Progenitor cell of endocrine pancreas (in vitro differentiated cells): ENCODE results near the gene MYO9B. TPM values are rescaled to one million over a fixed set of nuclear protein-coding genes. Genes with fewer than 3 reads are reported as not detected.
A peak's percentile ranks its signal among the peaks of the same experiment; 100 is the strongest.
"Not testable (repeated sequence)": the region's sequence is repeated elsewhere in the genome, so short reads cannot be mapped to it uniquely, and the experiment has no call there.

Source experiments
- DNase-seq: peaks from one replicate; pipeline ENCODE4 v3.0.0; 2021; ENCODE audit warnings: low spot score; ENCODE audit not compliant: unreplicated experiment
- H3K27ac Mint-ChIP-seq: 2 replicates; pipeline ENCODE4 v1.8.0; 2021; ENCODE audit warnings: mild to moderate bottlenecking, moderate library complexity, mixed read lengths
- H3K27me3 Mint-ChIP-seq: 2 replicates; pipeline ENCODE4 v1.8.0; 2021; ENCODE audit warnings: mixed read lengths
- H3K36me3 Mint-ChIP-seq: 2 replicates; pipeline ENCODE4 v1.8.0; 2022; ENCODE audit warnings: mixed read lengths; ENCODE audit not compliant: insufficient read depth
- H3K4me1 Mint-ChIP-seq: 2 replicates; pipeline ENCODE4 v1.8.0; 2021; ENCODE audit warnings: low read depth, mixed read lengths
- H3K4me3 Mint-ChIP-seq: 2 replicates; pipeline ENCODE4 v1.8.0; 2021; ENCODE audit warnings: low read depth, mild to moderate bottlenecking, moderate library complexity, mixed read lengths
- H3K9me3 Mint-ChIP-seq: 2 replicates; pipeline ENCODE4 v1.8.0; 2021; ENCODE audit warnings: low read depth, mixed read lengths
- total RNA-seq: library from RNA; stranded (reverse); gene quantifications from 2 replicates; pipeline ENCODE4 v1.2.1, GENCODE V29; 2021
- TF ChIP-seq, protein P1 (sequence below): fragments of 200-600 bp; sonication (generic); IDR thresholded peaks from one replicate; pipeline ENCODE4 v1.5.0; 2021; ENCODE audit warnings: antibody characterized with exemption, mild to moderate bottlenecking; ENCODE audit not compliant: unreplicated experiment

MYO9B gene
- total RNA-seq, 1 donor from 2014 or later: 79.7 TPM

DNA sequence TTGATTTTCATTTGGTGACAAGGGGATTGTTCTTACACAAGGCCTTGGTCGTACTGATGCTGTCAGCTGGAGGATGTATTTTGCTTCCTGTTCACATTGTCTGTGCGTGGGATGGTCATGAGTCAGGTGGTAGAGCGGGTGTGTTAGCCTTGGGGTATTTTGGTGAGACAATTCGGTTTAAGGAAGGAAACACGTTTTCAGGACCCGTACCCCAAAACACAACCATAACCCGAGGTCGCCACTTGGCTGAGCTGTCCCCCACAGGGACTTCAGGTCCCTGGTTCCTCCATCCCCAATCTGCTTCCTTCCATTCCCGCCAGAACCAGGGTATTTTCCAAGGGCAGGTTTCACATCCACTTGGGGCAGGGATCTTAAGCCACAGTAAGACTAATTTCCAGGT is 15.0 kb downstream of the MYO9B start:
- Mint-ChIP-seq H3K27me3 (no peaks in the 10 kb centered on the region), H3K4me1 (peaks cover 2% of the 10 kb centered on the region), H3K36me3 (peaks cover 9% of the 10 kb centered on the region), H3K4me3 (no peak overlapping the region), H3K27ac (no peak overlapping the region), H3K9me3 (peaks cover 2% of the 10 kb centered on the region)
- no peak for DNase-seq
- TF ChIP-seq, protein P1, sequence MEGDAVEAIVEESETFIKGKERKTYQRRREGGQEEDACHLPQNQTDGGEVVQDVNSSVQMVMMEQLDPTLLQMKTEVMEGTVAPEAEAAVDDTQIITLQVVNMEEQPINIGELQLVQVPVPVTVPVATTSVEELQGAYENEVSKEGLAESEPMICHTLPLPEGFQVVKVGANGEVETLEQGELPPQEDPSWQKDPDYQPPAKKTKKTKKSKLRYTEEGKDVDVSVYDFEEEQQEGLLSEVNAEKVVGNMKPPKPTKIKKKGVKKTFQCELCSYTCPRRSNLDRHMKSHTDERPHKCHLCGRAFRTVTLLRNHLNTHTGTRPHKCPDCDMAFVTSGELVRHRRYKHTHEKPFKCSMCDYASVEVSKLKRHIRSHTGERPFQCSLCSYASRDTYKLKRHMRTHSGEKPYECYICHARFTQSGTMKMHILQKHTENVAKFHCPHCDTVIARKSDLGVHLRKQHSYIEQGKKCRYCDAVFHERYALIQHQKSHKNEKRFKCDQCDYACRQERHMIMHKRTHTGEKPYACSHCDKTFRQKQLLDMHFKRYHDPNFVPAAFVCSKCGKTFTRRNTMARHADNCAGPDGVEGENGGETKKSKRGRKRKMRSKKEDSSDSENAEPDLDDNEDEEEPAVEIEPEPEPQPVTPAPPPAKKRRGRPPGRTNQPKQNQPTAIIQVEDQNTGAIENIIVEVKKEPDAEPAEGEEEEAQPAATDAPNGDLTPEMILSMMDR: no peak

DNA sequence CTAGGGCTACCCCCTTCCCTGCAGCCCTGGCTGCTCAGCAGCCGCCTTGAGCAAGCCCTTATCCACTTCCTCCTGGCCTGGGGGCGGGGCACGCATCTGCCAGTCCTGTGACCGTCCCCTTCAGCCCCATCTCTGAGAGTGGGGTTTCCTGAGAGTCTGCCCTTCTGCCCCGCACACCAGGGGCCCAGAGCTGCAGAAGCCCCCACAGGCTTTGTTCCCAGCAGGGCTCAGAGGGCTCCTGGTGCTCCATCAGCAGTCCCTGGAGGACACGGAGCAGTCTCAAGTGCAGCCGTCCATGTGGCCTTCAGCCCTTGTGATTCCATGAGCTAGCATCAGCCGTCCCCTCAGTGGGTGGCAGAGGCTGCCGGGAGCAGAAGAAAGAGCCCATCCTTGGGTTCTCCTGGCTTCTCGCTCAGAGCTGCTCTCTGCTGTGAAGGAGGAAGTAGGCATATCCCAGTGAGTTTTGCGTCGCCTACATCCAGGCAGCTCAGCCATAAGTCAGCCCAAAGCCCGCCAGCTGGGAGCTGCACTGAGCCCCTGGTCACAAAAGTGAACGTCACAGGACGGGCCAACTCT is 16.3 kb downstream of the MYO9B start:
- H3K27me3 Mint-ChIP-seq: no peaks in the 10 kb centered on the region
- peaks cover 2% of the 10 kb centered on the region for H3K4me1 Mint-ChIP-seq
- no peak overlapping the region for H3K4me3 Mint-ChIP-seq
- TF ChIP-seq, protein P1: no peak
- H3K9me3 Mint-ChIP-seq: peaks cover 2% of the 10 kb centered on the region
- no peak overlapping the region for H3K27ac Mint-ChIP-seq
- DNase-seq: no peak
- H3K36me3 Mint-ChIP-seq: peaks cover 9% of the 10 kb centered on the region

DNA sequence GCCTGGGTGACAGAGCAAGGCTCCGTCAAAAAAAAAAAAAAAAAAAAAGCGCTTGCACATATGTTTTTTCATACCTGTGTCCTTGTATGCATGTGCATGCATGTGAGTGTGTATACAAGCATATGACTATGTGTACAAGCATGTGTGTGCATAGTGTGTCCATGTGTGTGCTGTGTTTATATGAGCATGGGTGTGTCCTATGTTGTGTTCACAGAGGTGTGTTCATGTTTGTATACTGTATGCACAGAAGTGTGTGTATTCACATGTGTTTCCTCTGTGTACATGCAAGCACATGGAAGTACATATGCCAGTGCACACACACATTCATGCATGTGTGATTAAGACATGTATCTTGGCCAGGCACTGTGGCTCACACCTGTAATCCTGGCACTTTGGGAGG is 17.1 kb downstream of the MYO9B start:
- TF ChIP-seq, protein P1: no peak
- Mint-ChIP-seq H3K4me1 (peaks cover 5% of the 10 kb centered on the region), H3K27ac (no peak overlapping the region), H3K4me3 (no peak overlapping the region), H3K9me3 (peaks cover 2% of the 10 kb centered on the region), H3K36me3 (peaks cover 9% of the 10 kb centered on the region), H3K27me3 (no peaks in the 10 kb centered on the region)
- no peak for DNase-seq

DNA sequence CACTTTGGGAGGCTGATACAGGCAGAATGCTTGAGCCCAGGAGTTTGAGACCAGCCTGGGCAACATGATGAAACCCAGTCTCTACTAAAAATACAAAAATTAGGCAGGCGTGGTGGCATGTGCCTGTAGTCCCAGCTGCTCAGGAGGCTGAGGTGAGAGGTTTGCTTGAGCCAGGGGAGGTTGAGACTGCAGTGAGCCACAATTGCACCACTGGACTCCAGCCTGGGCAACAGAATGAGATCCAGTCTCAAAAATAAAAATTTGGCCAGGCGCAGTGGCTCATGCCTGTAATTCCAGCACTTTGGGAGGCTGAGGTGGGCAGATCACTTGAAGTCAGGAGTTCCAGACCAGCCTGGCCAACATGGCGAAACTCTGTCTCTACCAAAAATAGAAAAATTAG is 19.1 kb downstream of the MYO9B start:
- not testable (repeated sequence) for H3K36me3 Mint-ChIP-seq, H3K27me3 Mint-ChIP-seq, H3K27ac Mint-ChIP-seq, H3K4me3 Mint-ChIP-seq, H3K4me1 Mint-ChIP-seq, H3K9me3 Mint-ChIP-seq, DNase-seq

DNA sequence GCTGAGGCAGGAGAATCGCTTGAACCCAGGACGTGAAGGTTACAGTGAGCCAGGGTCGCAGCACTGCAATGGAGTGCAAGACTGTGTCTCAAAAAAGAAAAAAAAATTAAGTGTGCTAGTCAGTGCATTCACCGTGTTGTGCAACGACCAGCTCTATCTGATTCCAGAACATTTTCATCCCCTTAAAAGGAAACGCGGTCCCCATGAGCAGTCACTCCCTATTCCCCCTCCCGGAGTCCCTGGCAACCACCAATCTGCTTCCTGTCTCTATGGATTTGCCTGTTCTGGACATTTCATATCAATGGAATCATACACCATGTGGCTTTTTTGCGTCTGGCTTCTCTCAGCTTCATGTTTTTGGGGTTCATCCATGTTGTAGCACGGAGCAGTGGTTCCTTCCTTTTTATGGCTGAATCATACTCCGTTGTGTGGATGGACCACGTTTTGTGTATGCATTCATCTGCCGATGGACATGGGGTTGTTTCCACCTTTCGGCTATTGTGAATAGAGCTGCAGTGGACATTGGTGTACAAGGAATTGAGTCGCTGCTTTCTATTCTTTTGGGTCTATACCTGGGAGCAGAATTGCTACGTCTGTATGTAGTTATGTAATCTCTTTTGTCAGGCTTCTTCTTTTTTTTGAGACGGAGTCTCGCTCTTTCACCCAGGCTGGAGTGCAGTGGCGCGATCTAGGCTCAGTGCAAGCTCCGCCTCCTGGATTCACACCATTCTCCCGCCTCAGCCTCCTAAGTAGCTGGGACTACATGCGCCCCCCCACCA is 19.8 kb downstream of the MYO9B start:
- H3K9me3 Mint-ChIP-seq: peaks cover 2% of the 10 kb centered on the region
- DNase-seq: no peak
- peaks cover 7% of the 10 kb centered on the region for H3K36me3 Mint-ChIP-seq
- H3K27me3 Mint-ChIP-seq: no peaks in the 10 kb centered on the region
- H3K4me3 Mint-ChIP-seq: no peak overlapping the region
- peak overlapping the region; percentile 71 for H3K27ac Mint-ChIP-seq
- H3K4me1 Mint-ChIP-seq: peaks cover 7% of the 10 kb centered on the region
- TF ChIP-seq, protein P1: no peak

DNA sequence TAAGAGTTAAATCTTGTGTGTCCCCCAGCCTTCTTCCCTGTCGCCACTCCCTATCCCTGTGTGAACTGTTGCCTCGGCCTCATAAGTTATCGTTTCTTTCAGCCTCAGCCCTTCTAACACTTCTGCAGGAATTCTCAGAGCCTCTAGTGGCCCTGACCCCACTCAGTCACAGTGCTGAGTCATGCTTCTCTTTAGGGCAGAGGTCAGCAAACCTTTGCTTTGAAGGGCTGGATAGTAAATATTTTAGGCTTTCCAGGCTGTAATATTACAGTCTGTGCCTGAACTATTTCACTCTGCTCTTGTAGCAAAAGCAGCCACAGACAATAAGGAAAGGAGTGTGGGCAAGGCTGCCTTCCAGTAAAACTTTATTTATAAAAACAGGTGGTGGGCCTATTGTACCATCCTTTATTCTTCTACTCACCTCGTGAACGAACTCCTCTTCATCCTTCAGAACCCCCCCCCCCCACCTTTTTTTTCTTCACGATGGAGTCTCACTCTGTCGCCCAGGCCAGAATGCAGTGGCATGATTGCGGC is 22.1 kb downstream of the MYO9B start:
- Mint-ChIP-seq H3K36me3 (peaks cover 10% of the 10 kb centered on the region), H3K27ac (peak overlapping the region; percentile 87), H3K9me3 (peaks cover 2% of the 10 kb centered on the region), H3K4me1 (peaks cover 7% of the 10 kb centered on the region), H3K4me3 (no peak overlapping the region), H3K27me3 (no peaks in the 10 kb centered on the region)
- TF ChIP-seq, protein P1: no peak
- DNase-seq: no peak
